ENCODE results near the gene ELOB. TPM values are rescaled to one million over a fixed set of nuclear protein-coding genes. Genes with fewer than 3 reads are reported as not detected.

Gene ELOB
- total and polyA plus RNA-seq, 2 of the 13 experiments (the other 11 are each of a cell fraction or from before 2014, with no cell fraction given): 208 to 225 TPM

GRCh38 chr16:2798723-2799204 is 21.7 kb upstream of the ELOB start (continued):
- TF ChIP-seq SCMH1 (CRISPR knock-in tag; IDR thresholded peaks at IDR 0.05; ENCODE audit: borderline replicate concordance): no peak
- no peak for TF ChIP-seq CSRNP1 (CRISPR knock-in tag; IDR thresholded peaks at IDR 0.05)
- TF ChIP-seq ZNF687 (CRISPR knock-in tag; IDR thresholded peaks at IDR 0.05): no peak
- no peak for TF ChIP-seq ZGPAT (CRISPR knock-in tag; IDR thresholded peaks at IDR 0.05)
- TF ChIP-seq ZBTB37 (CRISPR knock-in tag; IDR thresholded peaks at IDR 0.05): no peak

Data from HepG2 (cell line).